Cerebellar nuclear complex (tissue), 1 donor: ENCODE measurements around the gene TRIM60.
"Not testable (repeated sequence)": the region's sequence is repeated elsewhere in the genome, so short reads cannot be mapped to it uniquely, and the experiment has no call there.

Source experiments
- DNase-seq, 2 experiments: peaks; one replicate each; lab custom pipeline; 2025; lab: John Stamatoyannopoulos, UW

TRIM60 gene

GRCh38 chr4:165031436-165032211 is at the start of gene TRIM60:
TSS of gene TRIM60 (plus strand) at chr4:165031999. CDS start at chr4:165040073, 8,074 bp downstream.
- DNase-seq = no peak

DNA sequence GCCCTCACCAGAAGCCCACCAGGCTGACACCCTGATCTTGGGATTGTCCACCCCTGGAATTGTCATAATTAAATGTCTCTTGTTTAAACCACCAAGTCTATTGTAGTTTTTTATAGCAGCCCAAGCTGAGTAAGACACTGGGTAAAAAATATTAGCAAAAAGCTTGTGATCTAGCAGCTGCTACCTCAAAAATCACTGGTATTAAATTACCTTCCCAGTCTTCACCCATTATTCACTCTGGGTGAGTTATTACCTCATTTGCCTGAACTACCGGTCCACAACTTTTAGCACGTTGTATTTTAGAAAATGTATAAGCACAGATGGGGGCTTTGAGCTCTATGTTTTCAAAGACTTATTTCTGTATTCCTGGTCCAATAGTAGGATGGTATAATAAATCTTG is 42.3 kb upstream of the TRIM60 start:
- DNase-seq = no peak

GRCh38 chr4:164990786-164991185 is 41.0 kb upstream of the TRIM60 start:
- not testable (repeated sequence) for DNase-seq

GRCh38 chr4:164996123-164996522 is 35.7 kb upstream of the TRIM60 start:
- DNase-seq = not testable (repeated sequence)

DNA sequence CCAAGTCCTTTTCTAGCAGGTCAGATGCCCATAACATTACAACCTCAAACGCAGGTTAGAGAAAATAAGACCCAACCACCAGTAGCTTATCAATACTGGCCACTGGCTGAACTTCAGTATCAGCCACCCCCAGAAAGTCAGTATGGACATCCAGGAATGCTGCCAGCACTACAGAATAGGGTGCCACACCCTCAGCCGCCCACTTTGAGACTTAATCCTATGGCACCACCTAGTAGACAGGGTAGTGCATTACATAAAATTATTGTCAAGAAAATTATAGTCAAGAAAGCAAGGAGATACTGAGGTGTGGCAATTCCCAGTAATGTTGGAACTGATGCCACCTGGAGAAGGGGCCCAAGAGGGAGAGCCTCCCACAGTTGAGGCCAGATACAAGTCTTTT is 34.5 kb upstream of the TRIM60 start:
- DNase-seq = no peak

DNA sequence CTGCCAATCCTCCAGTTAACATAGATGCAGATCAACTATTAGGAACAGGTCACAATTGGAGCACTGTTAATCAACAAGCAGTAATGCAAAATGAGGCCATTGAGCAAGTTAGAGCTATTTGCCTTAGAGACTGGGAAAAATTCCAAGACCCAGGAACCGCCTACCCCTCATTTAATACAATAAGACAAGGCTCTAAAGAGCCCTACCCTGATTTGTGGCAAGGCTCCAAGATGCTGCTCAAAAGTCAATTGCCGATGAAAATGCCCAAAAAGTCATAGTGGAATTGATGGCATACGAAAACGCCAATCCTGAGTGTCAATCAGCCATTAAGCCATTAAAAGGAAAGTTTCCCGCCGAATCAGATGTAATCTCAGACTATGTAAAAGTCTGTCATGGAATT is 33.9 kb upstream of the TRIM60 start:
- DNase-seq = no peak

- DNase-seq = not testable (repeated sequence)
Observed at GRCh38 chr4:164998526-164999080, 33.2 kb upstream of the TRIM60 start.

DNA sequence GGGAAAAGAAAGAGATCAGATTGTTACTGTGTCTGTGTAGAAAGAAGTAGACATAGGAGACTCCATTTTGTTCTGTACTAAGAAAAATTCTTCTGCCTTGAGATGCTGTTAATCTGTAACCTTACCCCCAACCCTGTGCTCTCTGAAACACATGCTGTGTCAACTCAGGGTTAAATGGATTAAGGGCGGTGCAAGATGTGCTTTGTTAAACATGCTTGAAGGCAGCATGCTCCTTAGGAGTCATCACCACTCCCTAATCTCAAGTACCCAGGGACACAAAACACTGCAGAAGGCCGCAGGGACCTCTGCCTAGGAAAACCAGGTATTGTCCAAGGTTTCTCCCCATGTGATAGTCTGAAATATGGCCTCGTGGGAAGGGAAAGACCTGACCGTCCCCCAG is 29.8 kb upstream of the TRIM60 start:
- DNase-seq = not testable (repeated sequence)

DNA sequence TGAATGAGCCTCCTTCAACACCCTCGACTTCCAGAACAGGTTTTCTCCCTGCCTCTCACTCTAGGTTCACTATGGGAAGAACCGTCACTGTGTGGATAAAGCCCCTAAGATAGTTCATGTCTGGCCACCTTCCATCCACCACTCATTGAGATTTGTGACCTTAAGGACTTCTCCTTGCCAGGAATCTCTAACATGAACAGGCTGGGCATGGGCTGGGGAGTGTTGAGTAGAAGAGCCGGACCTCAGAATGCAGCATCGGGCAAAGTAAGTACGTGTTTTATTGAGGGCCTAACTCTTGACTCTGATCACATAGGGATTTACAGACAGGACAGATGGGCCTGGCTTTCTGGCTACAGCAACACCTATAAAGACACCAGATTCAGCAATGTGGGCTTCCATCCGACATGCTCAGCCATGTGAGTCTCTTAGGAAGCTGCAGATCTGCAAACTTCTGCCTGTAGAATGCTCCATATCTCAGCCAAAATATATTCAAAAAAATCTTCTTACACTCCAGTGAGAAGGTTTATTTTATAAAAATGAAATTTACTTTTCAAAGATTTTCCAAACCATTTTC is 26.4 kb upstream of the TRIM60 start:
- no peak for DNase-seq

GRCh38 chr4:165006456-165006855 is 25.3 kb upstream of the TRIM60 start:
- DNase-seq = no peak

- DNase-seq = no peak
Observed at GRCh38 chr4:165006886-165007285, 24.9 kb upstream of the TRIM60 start.

DNA sequence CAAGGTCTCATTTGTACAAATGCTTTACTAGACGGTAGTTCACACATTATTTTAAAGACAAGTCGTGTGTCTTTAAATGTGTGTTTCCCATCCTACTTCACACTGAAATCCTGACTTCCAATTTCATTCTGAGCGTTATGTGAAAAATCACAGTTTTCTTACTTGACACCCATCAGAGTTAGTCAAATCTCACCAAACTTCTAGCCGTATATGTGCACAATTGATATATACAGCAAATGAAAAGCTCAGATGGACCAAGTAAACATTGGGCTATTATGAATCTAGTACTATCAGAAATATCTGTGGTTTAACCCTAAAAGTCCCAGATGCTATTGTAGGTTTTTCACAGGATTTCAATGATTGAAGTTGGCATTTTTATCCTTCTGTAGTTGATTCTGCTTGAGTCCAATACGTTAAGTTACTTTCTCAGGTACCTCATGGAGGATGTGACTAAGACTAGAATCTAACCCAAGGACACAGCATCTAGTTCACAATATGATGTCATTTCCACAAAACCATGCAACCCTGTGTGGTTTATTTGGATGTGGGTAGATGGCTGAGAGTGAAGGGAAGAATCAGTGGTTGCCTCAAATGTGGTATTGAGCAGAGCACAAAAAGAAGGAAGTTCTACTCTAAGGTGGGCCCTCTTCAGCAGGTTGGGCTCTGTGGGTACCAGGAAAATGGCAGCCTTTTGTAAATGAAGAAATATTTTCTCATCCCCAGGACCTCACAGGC is 22.1 kb upstream of the TRIM60 start:
- DNase-seq = no peak

GRCh38 chr4:165010487-165010886 is 21.3 kb upstream of the TRIM60 start:
- no peak for DNase-seq

GRCh38 chr4:165010991-165011390 is 20.8 kb upstream of the TRIM60 start:
- DNase-seq = no peak

DNA sequence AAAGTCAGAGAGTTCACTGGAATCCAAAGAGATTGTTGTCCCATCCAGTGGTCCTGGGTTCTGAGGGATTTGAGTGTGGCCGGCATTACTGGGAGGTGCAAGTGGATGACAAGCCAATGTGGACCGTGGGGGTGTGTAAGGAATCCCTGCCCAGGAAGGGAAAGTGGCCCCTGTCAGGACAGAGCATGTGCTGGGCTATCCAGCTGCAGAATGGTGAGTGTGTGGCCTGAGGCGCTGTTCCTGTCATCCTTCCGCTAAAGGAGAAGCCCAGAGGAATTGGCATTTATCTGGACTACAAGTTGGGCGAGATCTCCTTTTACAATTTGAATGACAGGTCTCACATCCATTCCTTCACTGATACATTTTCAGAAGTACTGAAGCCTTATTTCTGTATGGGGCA is 20.4 kb upstream of the TRIM60 start:
- no peak for DNase-seq

DNA sequence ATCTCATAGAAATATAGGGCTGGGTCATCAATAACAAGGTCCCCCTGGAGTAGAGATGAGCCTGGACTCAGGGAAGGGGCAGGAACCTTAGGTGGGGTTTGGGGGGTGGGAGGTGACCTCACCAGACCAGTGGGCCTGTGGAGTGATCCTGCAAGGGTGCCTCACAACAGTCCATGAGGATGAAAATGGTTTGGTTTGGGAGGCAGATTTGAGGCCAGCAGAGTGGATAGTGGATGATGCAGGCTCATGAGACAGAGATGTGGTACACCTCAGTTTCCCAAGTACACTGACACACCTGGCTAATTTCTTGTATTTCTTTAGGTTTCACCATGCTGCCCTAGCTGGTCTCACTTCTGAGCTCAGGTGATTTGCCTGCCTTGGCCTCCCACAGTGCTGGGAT is 18.1 kb upstream of the TRIM60 start:
- DNase-seq = no peak

- no peak for DNase-seq
Observed at GRCh38 chr4:165016971-165017370, 14.8 kb upstream of the TRIM60 start.

DNA sequence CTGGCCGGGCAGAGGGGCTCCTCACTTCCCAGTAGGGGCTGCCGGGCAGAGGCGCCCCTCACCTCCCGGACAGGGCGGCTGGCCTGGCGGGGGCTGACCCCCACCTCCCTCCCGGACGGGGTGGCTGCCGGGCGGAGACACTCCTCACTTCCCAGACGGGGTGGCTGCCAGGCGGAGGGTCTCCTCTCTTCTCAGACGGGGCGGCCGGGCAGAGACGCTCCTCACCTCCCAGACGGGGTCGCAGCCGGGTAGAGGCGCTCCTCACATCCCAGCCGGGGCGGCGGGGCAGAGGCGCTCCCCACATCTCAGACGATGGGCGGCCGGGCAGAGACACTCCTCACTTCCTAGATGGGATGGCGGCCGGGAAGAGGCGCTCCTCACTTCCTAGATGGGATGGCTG is 11.8 kb upstream of the TRIM60 start:
- not testable (repeated sequence) for DNase-seq

GRCh38 chr4:165025782-165026181 is 6.0 kb upstream of the TRIM60 start:
- DNase-seq = not testable (repeated sequence)

DNA sequence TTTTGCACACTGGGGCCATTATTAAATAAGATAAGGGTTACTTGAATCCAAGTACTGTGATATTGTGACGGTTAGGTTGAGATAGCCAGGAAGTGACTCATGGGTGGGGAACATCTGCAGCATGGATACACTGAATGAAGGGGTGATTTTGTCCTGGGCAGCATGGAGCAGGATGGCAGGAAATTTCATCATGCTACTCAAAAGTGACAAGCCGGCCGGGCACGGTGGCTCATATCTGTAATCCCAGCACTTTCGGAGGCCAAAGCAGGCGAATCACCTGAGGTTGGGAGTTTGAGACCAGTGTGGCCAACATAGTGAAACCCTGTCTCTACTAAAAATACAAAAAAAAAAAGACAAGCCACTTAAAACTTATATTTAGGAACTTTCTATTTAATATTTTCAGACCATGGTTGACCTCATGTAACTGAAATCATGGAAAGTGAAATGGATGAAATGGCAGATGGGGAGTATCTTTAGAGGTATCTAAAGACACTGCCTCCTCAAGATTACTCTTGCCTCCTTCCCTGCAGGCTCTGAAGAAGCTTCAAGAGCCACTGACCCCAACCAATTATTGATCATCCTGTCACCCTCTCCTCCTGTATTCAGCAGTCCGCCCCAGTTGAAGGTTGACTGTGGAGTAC is 3.9 kb upstream of the TRIM60 start:
- no peak for DNase-seq

GRCh38 chr4:165048170-165048569 is 16.4 kb downstream of the TRIM60 start:
- DNase-seq = no peak

DNA sequence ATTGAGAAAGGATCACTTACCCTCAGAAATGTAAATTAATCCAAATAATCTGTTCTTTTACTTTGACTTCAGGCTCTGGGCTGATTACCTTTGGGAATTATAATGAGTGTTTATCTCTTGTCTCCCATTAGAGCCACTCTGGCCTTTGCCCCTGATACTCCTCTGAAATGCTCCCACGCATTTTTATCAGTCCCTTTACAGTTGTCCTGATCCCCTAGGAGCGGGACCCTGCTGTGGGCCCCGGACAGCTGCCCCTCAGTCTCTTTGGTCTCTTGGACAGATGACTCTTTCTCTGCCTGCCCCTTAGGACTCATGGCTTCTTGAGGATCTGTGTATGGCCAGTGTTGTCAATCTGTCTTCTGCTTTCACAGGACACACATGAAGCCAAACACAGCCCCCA is 20.8 kb downstream of the TRIM60 start:
- DNase-seq = no peak
